HG03139 (cell line): Measurements from ENCODE around the gene CRYAA.
"Not testable (repeated sequence)": the region's sequence is repeated elsewhere in the genome, so short reads cannot be mapped to it uniquely, and the experiment has no call there.

Experiments
- ATAC-seq: cut with Tn5 transposase; IDR thresholded peaks from one replicate; pipeline ENCODE4 v1.9.1; 2021; ENCODE audit not compliant: unreplicated experiment

The CRYAA gene

DNA sequence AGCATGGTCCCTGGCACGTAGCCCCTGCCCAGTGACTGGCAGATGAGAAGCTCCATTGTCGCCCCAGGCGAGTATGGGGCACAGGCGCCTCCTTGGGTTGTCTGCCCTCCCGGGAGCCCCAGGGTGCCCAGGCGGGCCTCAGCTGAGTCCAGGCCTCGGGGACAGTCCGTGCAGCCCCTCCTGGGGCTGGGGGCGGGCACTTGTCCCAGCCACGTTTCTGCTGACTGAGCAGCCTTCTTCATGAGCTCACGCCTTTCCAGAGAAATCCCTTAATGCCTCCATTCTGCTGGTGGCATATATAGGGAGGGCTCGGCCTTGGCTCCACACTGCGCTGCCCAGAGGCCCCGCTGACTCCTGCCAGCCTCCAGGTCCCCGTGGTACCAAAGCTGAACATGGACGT is at the start of gene CRYAA:
Gene CRYAA (plus strand): TSS at position 301 of the 400 bp plus-strand sequence. CDS start 92 bp downstream, at position 393.
- ATAC-seq, result not testable (repeated sequence)

GRCh38 chr21:43130094-43130493 is 38.7 kb upstream of the CRYAA start:
- not testable (repeated sequence) for ATAC-seq

DNA sequence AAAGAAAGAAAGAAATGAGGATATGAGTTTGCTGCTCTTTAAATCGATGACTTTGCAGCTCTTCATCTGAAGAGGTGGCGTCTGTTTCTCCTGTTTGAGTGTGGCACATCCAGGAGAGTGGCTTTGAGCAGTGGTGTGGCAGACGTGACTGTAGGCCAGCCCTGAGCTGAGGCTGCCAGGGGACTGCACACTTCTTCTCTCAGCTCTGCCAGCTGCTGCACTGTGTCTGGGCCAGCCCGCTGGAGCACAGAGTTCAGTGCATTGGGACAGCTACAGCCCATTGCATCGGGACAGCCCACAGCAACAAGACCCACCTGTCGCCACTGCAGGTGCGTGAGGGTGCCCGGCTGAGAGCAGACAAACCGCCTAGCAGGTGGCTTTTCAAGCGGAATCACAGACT is 34.3 kb upstream of the CRYAA start:
- not testable (repeated sequence) for ATAC-seq

DNA sequence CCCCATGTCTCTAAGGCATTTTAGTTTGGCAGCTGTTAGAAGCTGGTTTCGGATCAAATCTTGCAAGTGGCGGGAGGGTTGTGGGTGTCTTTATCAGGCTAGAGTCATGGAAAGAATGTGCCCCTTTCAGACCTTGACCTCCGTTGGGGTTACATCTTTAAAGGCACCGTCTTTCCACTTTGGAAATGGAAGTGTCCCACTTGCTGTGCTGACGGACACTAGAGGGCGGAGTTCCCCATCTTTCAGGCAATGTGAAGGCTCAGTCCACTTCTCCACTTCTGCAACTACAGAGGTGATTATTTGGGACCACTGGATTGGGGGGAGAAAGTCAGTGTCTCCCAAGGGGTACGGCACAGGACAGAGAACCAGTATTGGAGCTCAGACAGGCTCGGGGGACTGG is 29.9 kb upstream of the CRYAA start:
- not testable (repeated sequence) for ATAC-seq

DNA sequence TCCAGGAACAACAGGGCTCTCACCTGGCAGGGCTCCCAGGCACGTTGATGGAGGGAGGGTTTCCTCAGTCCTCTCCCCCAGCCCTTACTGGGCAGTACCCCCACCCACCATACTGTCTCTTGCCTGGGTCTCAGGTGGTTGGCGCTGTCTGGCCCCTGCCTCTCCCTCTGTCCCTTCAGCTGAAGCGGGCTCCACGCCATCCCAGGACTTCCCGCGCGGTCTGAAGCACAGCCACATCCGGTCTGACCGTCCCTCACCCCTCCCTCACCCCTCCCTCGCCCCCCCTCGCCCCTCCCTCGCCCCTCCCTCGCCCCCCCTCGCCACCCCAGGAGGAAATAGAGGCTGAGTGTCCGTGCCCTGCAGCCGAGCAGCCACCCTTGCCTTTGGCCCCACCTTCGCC is 27.4 kb upstream of the CRYAA start:
- ATAC-seq, result not testable (repeated sequence)

DNA sequence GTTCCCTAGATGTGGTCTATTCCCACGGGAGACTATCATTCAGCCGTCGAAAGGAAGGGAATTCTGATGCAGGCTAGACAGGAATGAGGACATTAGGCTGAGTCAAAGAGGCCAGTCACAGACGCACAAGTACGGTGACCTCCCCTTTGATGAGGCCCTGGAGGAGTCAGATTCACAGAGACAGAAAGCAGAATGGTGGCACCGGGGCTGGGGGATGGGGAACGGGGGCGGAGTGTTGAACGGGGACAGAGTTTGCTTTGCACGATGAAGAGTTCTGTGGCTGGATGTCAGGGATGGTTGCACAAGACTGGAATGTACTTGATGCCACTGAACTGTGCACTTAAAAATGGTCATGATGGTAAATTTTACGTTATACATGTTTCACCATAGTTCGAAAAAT is 22.2 kb upstream of the CRYAA start:
- ATAC-seq, result not testable (repeated sequence)

GRCh38 chr21:43147999-43148398 is 20.8 kb upstream of the CRYAA start:
- not testable (repeated sequence) for ATAC-seq

GRCh38 chr21:43149344-43149743 is 19.5 kb upstream of the CRYAA start:
- ATAC-seq, result not testable (repeated sequence)

DNA sequence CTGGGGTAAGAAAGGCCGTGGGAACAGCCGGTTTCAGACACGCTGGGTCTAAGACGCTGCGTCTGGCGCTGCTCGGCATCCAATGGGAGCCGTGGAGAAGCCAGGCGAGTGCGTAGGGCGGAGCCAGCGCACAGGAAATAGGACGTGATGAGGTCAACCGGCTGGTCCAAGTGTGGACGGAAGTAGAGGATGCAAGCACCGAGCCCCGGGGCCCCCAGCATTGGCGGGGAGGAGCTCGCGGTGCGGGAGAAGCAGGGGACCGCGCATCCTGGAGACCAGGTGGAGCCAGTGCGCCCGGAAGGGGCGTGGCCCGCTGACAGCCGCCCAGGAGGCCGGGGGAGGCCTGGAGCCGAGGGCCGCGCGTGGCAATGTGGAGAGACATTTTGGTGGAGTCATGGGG is 15.2 kb upstream of the CRYAA start:
- not testable (repeated sequence) for ATAC-seq

- not testable (repeated sequence) for ATAC-seq
Observed at GRCh38 chr21:43159279-43160175, 9.3 kb upstream of the CRYAA start.

- ATAC-seq, result not testable (repeated sequence)
Observed at GRCh38 chr21:43161826-43162707, 6.7 kb upstream of the CRYAA start.

GRCh38 chr21:43162708-43163205 is 6.1 kb upstream of the CRYAA start:
- not testable (repeated sequence) for ATAC-seq

DNA sequence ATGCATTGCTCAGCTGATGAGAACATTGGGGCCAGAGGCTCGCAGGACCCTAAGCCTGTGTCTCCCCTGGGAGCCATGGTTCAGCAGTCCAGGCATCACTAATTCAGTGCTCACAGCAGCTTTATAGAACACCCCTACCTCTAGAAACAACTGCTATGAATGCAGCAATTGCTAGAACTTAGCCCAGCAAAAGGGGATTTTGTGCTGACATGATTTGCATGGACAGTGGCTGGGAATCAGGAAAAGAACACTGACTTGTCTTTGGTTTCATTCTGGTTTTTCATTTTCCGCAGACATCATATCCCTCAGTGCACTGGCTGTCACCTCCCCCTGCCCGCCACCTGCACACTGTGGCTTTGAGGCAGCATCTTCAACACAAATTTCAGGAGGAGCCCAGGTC is 4.0 kb upstream of the CRYAA start:
- not testable (repeated sequence) for ATAC-seq

DNA sequence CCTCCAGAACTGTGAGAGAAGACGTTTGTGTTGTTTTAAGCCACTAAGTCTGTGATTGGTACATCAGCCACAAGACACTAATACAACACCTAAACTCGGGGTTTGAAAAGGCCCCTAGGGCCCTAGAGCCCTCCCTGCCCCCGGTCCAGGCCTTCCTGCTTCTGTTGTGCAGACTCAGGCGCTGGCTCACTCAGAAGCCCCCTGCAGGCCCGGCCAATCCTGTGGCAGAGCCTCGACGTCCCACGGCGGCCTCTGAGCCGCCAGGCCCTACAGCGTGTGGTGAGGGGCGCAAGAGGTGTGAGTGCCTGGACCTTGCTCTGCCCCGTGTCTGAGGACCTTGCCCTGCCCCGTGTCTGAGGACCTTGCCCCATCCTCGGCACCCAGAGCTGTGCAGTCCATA is 3.1 kb upstream of the CRYAA start:
- ATAC-seq, result not testable (repeated sequence)

DNA sequence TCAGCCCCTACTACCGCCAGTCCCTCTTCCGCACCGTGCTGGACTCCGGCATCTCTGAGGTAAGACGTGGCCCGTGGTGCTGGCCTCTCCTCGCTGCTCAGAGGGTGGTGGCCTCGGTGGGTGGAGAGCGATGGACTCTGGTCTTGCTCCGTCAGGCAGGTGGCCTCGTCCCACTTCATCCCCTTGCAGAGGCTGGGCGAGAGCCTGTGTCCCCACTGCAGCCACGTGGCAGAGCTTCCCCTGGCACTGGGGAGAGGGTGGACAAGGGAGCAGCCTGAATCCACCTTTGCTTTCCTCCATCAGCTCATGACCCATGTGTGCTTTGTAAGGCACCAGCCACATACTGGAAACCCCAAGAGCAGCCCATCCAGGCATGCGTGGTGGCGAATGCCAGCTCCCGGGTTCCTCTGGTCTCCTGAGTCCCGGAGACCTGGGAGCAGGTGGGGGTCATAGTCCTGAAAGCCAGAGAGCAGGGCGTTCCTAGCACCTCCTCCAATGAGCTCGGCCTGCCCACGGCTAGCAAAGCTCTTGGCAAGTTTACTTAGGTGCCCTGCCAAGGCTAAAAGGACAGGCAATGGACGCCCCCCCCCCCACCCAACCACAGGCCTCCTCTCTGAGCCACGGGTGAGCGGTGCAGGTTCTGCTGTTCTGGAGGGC is 550 bp downstream of the CRYAA start:
- ATAC-seq, result not testable (repeated sequence)

GRCh38 chr21:43169891-43170290 is 1.1 kb downstream of the CRYAA start:
- not testable (repeated sequence) for ATAC-seq

DNA sequence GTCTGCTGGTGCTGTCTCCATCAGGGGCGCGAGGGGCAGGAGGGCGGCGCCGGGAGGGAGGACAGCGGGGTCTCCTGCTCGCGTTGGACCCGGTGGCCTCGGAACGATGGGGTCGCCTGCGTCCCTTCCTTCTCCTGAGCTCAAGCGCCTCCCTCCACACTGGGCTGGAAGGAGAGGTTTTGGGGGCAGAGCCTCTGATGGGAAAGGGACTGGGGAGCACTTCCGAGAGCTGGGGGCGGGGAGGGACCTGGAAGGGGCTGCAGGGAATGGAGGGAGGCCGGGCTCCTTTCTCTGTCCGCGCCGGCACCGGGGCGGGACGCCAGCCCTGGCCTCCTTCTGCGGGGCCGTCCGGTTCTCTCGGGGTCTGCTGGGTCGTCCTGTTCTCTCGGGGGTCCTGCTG is 4.0 kb downstream of the CRYAA start:
- not testable (repeated sequence) for ATAC-seq

- ATAC-seq, result not testable (repeated sequence)
Observed at GRCh38 chr21:43173438-43173837, 4.6 kb downstream of the CRYAA start.

DNA sequence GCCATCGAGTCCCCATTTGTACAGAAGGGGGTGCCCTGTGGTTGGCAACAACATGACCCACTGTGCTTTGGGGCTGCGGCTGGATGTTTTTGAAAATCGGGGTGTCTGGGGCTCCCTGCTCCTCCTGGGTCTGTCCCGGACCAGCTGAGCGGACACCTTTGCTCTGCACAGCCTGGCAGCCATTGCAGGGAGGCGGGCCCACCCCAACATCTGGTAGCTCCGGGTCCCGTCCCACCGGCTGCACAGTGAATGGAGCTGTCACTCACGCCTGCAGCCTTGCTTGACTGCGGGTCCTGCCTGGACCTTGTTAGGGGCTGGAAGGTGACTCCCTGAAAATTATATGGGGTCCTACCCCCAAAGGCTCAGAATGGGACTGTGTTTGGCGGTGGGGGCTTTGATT is 5.1 kb downstream of the CRYAA start:
- ATAC-seq, result not testable (repeated sequence)

GRCh38 chr21:43174998-43175397 is 6.2 kb downstream of the CRYAA start:
- ATAC-seq, result not testable (repeated sequence)

DNA sequence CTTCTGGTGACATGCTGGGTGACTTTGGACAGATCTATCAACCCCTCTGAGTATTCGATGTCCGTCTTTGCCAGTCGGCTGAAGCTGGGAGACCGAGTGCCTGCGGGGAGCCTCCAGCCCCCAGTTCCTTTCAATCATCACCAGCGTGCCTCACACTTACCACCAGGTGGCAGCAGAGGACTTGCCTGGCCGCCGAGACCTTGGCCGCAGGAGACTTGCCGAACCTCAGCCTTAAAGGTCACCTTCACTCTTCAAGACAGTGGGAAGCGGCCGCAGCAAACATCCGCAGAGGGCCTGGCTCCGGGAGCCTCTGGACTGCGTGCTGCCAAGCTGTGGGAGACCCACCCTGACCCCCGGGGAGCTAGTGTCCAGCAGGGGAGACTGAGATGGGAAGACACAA is 7.8 kb downstream of the CRYAA start:
- not testable (repeated sequence) for ATAC-seq
